ENCODE results near the gene LARP4B.

DNA sequence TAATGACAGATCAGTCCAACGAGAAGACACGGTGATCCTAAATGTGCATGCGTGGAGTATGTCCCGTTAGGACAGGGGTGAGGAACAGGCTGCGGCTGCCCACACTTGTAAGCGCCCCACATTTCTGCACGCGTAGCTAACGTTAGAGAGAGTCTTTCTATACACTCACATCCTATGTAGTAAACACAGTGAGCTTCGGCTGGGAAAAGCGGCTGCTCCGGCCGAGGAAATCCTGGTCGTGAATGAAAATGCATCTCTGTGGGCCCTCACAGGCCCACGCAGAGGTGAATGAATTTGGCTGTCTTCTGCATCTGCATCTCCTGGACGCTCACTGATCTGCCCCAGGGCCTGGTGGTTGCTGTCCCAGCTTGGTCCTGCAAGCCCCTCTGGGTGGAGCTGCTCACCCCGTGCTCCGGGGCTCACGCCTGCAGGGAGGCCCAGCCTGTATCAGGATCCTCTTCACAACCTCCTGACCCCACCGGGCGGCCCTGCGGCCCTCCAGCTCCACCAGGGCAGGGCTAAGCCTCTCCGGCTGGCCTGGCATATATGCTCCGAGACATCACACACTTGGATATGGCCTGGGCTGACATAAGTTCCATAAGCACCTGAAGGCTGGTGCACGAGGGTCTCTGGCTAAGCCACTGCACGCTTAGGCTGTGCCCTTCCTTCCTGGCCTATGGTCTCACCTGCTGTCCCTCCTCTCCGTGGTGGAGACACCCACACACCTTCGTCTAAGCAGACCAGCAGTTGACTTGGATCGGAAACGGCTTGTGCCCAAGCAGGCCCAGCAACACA is 124.1 kb downstream of the LARP4B start:
- TF ChIP-seq EZH2 (IDR thresholded peaks at IDR 0.05): no peak
- TF ChIP-seq, protein P1, sequence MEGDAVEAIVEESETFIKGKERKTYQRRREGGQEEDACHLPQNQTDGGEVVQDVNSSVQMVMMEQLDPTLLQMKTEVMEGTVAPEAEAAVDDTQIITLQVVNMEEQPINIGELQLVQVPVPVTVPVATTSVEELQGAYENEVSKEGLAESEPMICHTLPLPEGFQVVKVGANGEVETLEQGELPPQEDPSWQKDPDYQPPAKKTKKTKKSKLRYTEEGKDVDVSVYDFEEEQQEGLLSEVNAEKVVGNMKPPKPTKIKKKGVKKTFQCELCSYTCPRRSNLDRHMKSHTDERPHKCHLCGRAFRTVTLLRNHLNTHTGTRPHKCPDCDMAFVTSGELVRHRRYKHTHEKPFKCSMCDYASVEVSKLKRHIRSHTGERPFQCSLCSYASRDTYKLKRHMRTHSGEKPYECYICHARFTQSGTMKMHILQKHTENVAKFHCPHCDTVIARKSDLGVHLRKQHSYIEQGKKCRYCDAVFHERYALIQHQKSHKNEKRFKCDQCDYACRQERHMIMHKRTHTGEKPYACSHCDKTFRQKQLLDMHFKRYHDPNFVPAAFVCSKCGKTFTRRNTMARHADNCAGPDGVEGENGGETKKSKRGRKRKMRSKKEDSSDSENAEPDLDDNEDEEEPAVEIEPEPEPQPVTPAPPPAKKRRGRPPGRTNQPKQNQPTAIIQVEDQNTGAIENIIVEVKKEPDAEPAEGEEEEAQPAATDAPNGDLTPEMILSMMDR (IDR thresholded peaks at IDR 0.05): no peak

Measured in neural progenitor cell (in vitro differentiated cells).